KMS-11 (cell line): ENCODE results near the gene KRTAP1-1.

Source experiments
- H2AFZ ChIP-seq: fragments of 200-600 bp; sonication (generic); 2 replicates; pipeline ENCODE4 v1.6.1; 2016; ENCODE audit warnings: antibody characterized with exemption, mixed run types, low read depth
- H3K27ac ChIP-seq: fragments of 200-600 bp; sonication (generic); 2 replicates; pipeline ENCODE4 v1.6.1; 2016; ENCODE audit warnings: mild to moderate bottlenecking, mixed run types
- H3K27me3 ChIP-seq: fragments of 200-600 bp; sonication (generic); 2 replicates; pipeline ENCODE4 v1.6.1; 2017; ENCODE audit warnings: mild to moderate bottlenecking, low read depth, mixed run types, moderate library complexity; ENCODE audit not compliant: insufficient read depth
- H3K36me3 ChIP-seq: fragments of 200-600 bp; sonication (generic); 2 replicates; pipeline ENCODE4 v1.6.1; 2017; ENCODE audit warnings: mild to moderate bottlenecking, mixed run types; ENCODE audit not compliant: insufficient read depth
- H3K4me1 ChIP-seq: fragments of 200-600 bp; sonication (generic); 2 replicates; pipeline ENCODE4 v1.6.1; 2016; ENCODE audit warnings: mild to moderate bottlenecking, low read depth, mixed run types; ENCODE audit not compliant: poor library complexity, severe bottlenecking
- H3K4me2 ChIP-seq: fragments of 200-600 bp; sonication (generic); 2 replicates; pipeline ENCODE4 v1.7.0; 2016; ENCODE audit warnings: mild to moderate bottlenecking, mixed run types
- H3K4me3 ChIP-seq: fragments of 200-600 bp; sonication (generic); IDR thresholded peaks from 2 replicates; pipeline ENCODE4 v1.6.1; 2017; ENCODE audit warnings: low read depth, low read length, mixed read lengths; ENCODE audit not compliant: insufficient read depth
- H3K79me2 ChIP-seq: fragments of 200-600 bp; sonication (generic); 2 replicates; pipeline ENCODE4 v1.6.1; 2016; ENCODE audit warnings: low read depth, mixed run types; ENCODE audit not compliant: insufficient read depth
- H3K9ac ChIP-seq: fragments of 200-600 bp; sonication (generic); 2 replicates; pipeline ENCODE4 v1.6.1; 2016; ENCODE audit warnings: mild to moderate bottlenecking, mixed run types
- H4K20me1 ChIP-seq: fragments of 200-600 bp; sonication (generic); 2 replicates; pipeline ENCODE4 v1.6.1; 2016; ENCODE audit warnings: mild to moderate bottlenecking, mixed run types; ENCODE audit not compliant: insufficient read depth
- CTCF ChIP-seq: fragments of 200-600 bp; sonication (generic); conservative IDR thresholded peaks from 2 replicates; pipeline ENCODE4 v1.6.1; 2017; ENCODE audit warnings: low read depth, mild to moderate bottlenecking, antibody characterized with exemption, low read length, moderate library complexity, mixed read lengths

The KRTAP1-1 gene

GRCh38 chr17:41073676-41074075 is 32.4 kb upstream of the KRTAP1-1 start:
- H3K36me3 ChIP-seq = no peaks in the 10 kb centered on the region
- H3K4me3 ChIP-seq = no peak overlapping the region
- H3K4me2 ChIP-seq = no peak overlapping the region
- H3K27ac ChIP-seq = no peak overlapping the region
- no peaks in the 10 kb centered on the region for H4K20me1 ChIP-seq
- no peaks in the 10 kb centered on the region for H3K4me1 ChIP-seq
- H2AFZ ChIP-seq = no peak overlapping the region
- no peak for TF ChIP-seq CTCF
- H3K9ac ChIP-seq = no peak overlapping the region
- H3K27me3 ChIP-seq = no peaks in the 10 kb centered on the region
- no peaks in the 10 kb centered on the region for H3K79me2 ChIP-seq

DNA sequence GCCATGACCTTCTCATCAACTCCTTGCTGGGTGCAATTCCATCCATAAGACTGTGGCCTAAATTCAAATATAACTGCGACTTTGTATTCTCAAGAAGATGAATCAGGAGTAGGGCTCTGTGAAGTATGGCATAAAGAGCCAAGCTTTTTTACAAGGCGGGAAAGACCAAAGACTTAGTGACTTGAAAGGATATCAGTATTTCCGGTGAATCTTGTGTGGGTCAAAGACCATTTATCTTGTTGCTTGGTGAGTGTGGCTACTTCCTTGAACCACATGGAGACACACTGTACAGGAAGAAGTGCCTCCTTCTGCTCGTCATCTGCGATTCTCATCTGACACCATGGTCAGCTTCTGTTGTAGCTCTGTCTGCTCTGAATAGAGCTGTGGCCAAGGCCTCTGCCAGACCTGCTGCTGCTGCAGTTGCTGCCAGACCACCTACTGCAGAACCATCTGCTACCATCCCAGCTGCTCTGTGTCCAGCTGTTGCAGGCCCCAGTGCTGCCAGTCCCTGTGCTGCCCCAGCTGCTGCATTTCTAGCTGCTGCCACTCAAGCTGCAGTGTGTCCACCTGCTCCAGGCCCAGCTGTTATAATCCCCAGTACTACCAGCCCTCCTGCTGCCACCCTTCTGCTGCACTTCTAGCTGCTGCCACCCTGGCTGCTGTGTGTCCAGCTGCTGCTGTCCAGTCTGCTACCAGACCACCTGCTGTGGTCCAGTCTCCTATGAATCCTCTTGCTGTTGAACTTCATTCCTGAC is 30.5 kb upstream of the KRTAP1-1 start:
- Histone ChIP-seq H4K20me1 (no peaks in the 10 kb centered on the region), H3K4me1 (no peaks in the 10 kb centered on the region), H3K27me3 (no peaks in the 10 kb centered on the region), H2AFZ (no peak overlapping the region), H3K79me2 (no peaks in the 10 kb centered on the region), H3K4me2 (no peak overlapping the region), H3K4me3 (no peak overlapping the region), H3K36me3 (no peaks in the 10 kb centered on the region), H3K9ac (no peak overlapping the region), H3K27ac (no peak overlapping the region)
- TF ChIP-seq CTCF = no peak

- no peak overlapping the region for H3K27ac ChIP-seq
- no peaks in the 10 kb centered on the region for H4K20me1 ChIP-seq
- TF ChIP-seq CTCF = no peak
- H3K79me2 ChIP-seq = no peaks in the 10 kb centered on the region
- H3K4me1 ChIP-seq = no peaks in the 10 kb centered on the region
- no peak overlapping the region for H2AFZ ChIP-seq
- no peak overlapping the region for H3K4me3 ChIP-seq
- no peaks in the 10 kb centered on the region for H3K36me3 ChIP-seq
- H3K4me2 ChIP-seq = no peak overlapping the region
- H3K9ac ChIP-seq = no peak overlapping the region
- no peaks in the 10 kb centered on the region for H3K27me3 ChIP-seq
These were observed 27.8 kb upstream of the KRTAP1-1 start for GRCh38 chr17:41069031-41069430.

- H3K27me3 ChIP-seq = no peaks in the 10 kb centered on the region
These were observed 26.0 kb upstream of the KRTAP1-1 start for GRCh38 chr17:41067281-41067680.

More at GRCh38 chr17:41067281-41067680, 26.0 kb upstream of the KRTAP1-1 start:
- Histone ChIP-seq H3K36me3 (no peaks in the 10 kb centered on the region), H3K79me2 (no peaks in the 10 kb centered on the region), H3K4me3 (no peak overlapping the region), H3K27ac (no peak overlapping the region), H3K4me2 (no peak overlapping the region), H2AFZ (no peak overlapping the region), H4K20me1 (no peaks in the 10 kb centered on the region), H3K4me1 (no peaks in the 10 kb centered on the region), H3K9ac (no peak overlapping the region)
- TF ChIP-seq CTCF = no peak
